ENCODE measurements around the gene SYNDIG1.

Gene SYNDIG1

DNA sequence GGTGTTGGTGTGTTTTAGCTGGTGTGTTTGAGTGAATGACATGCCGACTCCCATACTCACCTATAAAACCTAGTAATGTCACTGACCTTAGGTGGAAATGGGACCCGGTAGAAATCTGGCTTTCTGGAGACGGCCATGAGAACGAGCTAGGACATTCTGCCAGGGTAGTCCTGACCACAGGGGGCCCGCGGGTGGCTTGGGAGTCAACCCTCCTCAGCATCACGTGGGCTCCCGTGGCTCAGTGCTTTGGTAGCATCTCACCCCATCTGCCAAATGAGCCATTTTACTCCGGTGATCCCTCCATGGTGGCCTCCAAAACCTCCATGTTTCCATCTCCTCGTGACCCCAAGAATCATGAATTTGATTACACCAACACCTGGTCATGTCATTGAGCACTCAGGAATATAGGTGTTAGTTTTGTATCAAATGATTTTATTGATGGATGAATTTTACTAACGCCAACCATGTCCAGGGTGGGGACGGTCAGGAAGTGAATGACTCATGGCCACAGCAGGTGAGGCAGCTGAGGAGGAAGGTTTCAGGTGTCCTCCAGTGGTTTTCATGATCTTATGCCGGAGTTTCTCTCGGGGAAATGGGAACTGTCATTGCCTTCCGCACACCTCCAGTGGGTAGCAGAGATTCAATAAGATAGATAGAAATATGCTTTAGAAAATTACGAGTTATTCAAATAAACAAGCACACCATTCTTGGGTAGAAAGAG, 195.0 kb downstream of the SYNDIG1 start:
- no peak for DNase-seq

DNA sequence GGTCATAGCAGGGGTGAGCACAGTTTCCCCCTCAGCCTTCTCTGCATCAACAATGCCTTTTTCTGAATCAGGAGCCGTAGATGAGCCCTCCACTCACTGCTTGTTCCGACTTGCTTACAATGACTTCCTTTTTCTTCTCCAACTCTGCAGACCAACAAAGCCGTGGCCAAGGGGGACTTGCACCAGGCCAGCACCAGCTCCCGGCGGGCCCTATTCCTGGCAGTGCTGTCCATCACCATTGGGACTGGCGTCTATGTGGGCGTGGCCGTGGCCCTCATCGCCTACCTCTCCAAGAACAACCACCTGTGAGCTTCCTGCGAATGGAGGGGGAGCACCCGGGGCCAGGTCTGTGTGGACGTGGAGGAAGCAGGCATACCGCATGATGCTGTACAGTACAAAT, 195.8 kb downstream of the SYNDIG1 start:
- no peak for DNase-seq

DNA sequence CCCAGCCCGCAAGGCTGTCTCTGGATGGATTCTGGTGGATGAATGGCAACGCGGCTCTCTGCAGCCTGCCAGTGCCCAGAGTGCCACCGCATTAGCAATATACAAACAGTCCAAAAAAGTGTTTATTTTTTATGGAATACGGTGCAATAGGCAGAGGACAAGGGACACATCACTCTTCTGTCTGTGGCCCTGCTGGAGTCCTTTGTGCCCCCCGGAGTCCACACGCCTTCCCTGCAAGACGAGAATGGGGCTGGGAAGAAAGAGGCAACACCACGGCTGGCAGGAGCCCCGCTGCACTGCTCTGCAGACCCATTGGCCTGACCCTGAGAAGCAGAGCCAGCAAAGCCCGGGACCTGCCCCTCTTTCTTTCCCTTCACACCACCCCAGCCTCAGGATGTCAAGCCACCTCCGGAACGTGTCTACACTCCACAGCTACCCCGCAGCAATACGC, 196.3 kb downstream of the SYNDIG1 start:
- DNase-seq: no peak

DNA sequence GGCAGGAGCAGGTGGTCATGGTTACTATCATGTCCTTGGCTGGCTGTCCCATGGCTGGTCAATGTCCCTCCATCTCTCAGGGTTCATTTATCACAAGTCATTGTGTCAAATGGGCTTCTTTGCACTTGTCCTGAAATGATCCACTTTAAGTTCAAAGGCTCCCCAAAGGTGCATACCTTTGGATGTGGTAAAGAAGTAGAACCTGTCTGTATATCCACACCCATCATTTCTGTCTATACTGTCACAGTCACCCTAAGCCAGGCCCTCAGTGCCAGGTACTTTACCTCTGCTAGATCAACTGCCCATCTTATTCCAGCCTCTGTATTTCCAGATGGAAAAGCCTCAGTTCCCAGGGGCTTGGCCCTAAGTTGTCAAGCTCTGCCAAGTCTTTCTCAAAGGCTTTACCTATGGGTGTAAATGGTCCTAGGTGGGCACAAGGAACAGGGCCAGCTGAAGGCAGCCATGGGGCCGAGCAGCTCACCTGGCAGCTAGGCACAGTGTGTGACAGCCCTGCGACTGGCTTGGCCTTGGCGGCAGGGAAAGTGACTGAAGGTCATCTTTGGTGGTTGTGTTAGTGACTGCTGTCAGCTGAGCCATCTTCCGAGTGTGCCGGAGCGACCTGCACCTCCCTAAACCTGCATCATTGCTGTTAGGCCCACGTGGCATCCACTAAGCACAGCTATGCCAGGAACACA, 198.4 kb downstream of the SYNDIG1 start:
- no peak for DNase-seq

DNA sequence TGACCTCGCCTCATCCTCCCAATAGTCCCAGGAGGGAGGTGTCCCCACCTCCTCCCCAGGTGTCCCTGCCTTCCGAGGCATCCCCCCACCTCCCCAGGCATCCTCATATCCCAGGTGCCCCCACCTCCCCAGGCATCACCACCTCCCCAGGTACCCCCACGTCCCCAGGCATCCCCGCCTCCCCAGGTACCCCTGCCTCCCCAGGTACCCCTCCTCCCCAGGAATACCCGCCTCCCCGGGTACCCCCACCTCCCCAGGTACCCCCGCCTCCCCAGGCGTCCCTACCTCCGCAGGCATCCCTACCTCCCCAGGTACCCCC, 198.9 kb downstream of the SYNDIG1 start:
- no peak for DNase-seq

DNA sequence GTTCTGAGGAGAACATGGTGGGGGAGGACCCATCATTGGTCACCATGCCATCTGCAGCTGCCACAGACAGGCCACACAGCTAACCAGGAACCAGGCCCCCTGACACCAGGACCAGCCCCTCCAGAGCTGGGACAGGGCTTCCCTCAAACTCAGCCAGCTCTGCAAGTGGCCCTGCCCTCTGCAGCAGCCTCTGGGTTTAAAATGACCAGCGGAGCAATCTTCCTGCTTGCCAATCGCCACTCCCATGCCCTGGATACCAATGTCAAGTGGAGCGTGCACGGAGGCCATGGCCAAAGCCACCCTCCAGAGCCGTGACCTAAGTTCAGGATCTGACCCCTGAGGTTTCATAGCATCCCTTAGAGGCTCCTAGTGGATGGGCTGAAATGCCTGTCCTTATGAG, 199.4 kb downstream of the SYNDIG1 start:
- DNase-seq: no peak

DNA sequence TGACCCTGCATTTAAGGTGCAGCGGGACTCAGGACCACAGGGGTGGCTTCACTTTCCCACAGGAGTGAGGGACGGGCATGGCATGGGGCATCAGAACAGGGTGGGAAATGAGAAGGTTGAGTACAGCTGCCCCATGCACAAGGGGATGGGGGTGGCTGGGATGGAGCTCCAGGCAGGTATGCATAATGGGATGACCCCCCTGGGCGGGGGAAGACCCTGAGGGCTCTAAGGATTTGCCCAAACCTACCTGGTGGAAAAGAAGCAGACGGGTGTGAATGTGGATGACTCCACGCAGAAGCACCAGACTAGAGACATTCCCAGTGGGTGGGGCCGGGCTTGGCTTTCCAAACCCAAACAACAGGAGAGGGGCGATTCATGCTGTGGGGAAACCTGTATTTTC, 200.3 kb downstream of the SYNDIG1 start:
- no peak for DNase-seq

DNA sequence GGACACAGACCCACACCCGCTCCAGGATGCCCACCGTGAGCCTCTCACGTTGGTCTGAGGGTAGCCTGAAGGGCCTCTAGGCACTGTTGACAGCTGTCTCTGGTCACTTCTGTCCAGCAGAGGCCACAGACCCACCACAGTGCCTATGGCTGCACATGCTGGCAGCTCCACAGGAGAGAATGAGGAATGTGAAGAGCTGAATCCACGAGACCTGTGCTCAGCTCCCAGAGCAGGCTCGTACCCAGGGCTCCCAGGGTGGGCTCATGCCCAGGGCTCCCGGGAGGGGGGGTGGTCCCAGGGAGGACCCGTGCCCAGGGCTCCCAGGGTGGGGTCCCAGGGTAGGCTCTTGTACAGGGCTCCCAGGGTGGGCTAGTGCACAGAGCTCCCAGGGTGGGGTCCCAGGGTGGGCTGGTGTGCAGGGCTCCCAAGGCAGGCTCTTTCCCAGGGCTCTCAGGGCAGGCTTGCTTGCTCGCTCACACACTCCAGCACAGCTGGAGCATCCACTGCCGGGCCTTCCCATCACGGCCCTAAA, 201.0 kb downstream of the SYNDIG1 start:
- no peak for DNase-seq

DNA sequence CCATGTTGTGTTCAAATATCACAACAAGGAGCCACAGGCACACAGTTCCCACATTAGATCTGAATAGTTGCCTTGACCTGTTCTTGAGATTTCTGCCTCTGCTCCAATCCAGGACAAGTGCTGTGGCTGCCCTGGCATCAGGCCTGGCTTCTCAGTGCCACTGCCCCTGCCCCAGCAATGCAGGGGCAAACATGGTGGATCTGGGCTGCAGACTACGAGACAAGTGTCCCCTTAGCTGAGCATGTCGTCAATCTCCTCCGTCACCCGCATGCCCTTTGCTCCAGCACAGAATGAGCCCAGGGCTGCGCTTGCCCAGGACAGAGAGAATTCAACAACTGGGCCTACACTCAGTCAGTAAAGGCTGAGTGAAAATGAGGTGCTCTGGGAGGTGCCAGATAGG, 201.6 kb downstream of the SYNDIG1 start:
- DNase-seq: no peak

DNA sequence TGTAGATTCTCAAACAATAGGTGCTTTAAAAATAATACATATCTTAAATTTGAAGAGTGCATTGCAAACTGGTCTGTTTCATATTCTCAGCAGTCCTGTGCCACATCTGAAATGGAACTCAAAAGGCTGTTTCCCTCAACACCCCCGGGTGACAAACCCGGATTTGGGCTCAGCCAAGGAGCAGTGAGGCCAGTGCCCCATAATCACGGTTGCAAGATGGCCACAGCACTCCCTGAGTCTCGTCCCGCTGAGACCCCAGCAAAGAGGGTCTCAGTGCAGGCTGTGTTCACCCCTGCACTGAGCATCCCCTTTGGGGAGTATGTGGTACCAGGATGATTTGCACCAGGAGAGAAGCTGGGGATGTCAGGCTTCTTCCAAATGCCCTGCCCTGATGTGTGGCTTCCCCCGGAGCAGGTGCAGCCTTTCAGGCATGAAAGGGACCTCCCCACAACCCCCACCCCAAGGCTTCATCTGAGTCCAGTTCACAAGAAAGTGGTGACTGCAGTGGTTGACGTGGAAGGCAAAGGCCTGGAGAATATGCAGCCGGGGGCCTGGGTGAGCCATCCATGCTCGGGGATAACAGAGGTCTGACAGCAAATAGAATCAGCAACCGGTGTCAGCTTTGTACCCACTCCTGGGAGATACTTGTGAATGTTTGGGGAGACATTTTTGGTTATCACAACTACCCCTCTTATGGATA, 202.9 kb downstream of the SYNDIG1 start:
- DNase-seq: no peak

DNA sequence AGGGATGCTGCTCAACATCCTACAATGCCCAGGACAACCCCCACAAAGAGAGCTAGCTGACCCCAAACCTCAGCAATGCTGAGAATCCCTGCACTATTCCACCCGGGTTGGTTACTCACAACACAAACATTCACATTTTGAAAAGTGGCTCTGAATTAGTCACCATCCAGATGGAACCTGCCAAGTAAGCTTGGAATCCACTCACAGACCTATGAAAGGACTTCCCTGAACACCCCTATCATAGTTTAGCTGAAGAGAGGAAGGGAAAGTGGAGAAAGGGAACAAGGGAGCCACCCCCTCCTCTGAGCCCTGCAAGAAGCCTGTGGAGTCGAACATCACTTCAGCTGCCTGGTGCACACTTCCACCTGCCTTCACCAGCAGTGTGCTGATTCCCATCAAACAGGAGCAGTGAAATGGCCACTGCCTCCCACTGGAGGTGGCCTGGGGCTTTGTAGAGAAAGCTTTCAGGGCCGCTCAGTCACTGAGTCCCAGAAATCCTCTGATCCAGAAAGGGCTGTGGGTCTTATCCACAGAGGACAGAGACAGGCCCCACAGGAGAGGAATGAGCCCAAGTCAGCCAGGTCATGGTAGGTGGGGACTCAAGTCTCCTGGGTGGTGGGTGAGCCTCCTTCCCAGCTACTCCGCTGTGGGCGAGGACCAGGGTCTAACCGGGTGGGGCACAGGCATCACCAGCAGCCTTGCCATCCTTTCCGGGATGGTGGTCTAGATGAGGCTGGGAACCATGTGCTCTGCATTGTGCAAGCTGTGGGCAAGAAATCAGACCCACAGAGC, 203.7 kb downstream of the SYNDIG1 start:
- DNase-seq: no peak

DNA sequence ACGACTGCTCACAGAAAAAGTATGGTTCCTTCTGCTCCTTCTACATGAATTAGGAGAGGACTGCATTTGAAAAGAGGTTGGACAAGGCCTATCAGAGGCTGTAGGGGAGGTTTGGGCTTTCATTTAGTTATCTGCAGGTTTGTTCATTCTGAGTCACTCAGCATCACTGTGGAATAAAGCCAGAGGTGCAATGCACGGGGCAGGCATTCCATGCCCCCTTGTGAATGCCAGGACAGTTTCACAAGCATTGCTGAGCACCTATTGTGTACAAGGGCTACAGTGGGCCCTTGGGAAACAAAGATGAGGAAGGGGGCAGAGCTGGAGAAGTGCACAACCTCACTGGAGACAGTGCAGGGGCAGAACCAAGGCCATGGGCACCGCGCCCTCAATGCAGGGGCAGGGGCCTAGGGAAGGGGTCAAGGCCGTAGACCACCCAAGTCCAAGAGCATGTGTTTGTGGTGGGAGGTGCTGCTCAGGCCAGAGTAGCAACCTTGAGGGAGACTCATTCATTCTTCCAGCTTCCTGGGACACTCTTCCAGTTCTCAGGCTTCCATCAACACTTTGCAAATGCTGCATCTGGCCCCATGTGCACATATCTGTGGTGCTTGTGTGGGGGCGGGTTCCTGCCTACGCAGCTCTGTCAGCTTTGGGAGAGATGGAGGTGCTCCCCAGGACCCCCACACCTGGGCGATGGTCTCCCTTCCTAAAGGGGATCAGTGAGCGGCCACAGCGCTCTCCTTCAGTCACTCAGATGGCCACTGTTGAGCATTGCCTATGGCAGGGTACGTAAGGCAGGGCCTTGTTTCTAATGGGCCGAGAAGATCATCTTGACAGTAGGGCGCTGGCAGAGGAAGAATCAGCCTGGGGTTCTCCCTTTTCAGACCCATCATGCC, 204.5 kb downstream of the SYNDIG1 start:
- no peak for DNase-seq

DNA sequence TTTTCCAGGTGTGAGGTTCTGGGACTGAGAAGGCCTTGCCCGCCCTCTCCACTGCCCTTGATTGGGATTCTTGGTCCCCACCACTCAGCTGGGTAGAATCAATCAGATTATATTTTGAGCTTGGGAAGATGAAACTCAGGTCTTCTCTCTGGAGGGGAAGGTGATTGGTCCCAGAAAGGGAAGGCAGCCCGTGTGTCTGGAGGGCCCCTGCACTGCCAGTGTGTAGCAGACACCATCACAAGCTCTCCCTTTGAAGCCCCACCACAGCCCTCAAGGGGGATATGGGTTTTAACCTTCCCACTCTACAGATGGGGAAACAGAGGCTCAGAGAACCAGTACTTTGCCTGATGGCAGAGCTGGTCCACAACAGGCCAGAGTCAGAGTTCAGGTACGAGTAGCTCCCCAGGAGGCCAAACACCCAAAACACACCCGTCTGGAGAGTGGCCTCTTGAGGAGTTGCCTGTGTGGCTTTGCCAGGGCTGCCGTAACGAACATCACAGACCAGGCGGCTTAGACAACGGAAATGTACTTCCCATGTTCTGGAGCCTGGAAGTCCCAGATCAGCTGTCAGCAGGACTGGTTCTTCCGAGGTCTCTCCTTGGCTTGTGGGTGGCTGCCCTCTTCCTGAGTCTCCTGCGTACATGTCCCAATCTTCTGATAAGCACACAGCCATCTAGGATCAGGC, 205.6 kb downstream of the SYNDIG1 start:
- DNase-seq: no peak

DNA sequence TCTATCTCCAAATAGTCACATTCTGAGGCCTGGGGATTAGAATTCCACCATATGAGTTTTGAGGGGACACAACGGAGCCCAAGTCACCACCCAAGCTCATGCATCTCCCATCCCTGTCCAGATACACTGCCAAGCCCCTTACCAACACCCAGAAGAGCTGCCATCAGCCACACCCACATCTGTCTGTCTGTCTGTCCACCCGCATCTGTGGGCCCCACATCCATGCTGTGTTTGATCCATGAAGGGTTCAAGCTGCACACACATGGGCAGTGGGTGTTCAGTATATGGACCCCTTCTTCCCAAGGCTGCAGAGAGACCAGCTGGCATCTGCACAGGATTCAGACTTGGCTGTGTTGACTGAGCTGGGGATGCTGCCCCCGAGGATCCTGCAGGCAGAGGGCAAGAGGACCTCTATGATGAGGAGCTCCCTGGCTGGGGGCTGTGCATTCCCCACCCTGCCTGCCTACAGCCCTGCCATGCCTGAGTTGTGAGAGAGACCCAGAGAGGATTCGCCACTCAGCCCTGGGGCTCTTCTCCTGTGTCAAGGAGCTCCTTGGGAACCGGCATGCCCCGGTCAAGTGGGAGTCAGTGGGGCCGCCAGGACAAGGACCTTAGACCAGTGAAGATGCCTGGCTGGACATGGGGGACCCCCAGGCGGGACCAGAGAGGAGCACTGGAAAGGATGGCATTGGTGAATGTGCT, 206.4 kb downstream of the SYNDIG1 start:
- no peak for DNase-seq

DNA sequence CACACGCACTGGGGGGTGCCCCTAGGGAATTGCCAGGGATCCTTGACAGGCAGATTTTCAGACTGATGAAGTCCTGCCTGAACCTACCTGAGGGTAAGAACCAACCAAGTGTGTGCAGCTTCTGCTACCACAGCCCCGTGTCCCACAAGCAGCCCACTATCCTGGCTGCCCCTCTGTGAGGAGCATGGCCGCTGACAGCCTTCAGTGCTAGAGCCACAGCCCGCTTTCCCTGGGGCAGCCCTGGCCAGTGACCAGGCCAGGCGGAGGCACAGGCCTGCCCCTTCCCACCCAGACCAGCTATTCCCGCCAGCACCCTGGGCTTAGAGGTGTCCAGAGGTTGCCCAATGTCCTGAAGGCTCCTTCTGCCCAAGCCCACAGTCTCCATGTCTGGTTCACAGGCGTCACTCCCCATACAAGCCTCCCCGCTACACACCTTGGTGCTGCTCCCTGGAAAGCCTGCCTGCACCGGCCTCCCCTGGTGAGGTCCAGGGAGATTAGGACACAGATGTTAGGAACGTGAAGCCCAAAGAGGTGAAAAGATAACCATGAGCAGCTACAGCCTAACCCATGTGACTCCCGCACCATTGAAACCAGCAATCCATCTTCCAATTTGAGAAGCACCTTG, 207.0 kb downstream of the SYNDIG1 start:
- no peak for DNase-seq

DNA sequence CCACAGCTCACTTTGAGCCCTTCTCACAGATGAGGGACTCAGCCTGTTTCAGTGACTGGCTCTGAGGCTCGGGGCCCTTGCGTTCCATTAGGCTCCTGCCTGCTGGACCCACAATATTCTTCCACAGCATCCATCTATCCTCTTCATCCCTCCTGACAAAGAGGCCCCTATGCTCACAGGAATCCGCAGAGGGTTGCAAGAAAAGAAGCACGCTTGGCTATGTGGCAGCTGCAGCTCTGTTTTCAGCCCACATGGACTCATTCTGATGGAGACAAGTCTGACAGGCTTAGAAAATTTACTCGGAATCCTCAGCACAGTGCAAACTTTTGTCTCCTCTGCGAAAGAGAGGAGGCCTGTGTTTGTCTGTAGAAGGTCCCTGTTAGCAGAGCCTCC, 207.5 kb downstream of the SYNDIG1 start:
- DNase-seq: no peak

DNA sequence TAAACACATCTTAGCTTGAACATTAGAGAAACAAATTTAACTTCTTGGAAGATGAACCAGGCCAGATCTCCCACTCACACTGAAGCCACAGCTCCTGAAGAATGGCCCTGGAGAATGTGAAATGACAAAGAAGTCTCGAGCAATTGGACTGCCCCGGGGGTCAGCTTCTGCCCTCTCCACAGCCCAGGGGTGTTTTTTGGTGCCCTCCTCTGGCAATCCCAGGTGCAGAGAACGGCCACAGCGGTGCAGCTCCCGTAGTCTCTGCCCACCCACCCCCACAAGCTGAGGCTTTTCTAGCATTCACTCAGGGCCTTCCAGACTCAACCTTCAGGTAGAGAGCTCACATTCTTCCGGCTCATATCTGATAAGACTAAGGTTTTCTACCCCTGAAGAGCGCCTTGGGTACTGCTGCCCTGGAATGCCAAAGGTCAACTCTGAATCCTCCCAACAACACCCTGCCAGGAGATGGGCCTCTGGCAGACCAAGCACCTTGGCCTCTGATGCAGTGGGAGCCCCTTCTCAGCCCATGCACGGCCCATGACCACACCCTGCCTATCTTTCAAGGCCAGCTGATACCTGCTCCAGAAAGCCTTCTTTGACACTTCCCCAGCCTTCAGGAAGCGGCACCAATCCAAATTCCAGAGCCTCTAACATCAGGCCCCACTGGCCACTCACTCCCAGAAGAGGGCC, 208.3 kb downstream of the SYNDIG1 start:
- no peak for DNase-seq

DNA sequence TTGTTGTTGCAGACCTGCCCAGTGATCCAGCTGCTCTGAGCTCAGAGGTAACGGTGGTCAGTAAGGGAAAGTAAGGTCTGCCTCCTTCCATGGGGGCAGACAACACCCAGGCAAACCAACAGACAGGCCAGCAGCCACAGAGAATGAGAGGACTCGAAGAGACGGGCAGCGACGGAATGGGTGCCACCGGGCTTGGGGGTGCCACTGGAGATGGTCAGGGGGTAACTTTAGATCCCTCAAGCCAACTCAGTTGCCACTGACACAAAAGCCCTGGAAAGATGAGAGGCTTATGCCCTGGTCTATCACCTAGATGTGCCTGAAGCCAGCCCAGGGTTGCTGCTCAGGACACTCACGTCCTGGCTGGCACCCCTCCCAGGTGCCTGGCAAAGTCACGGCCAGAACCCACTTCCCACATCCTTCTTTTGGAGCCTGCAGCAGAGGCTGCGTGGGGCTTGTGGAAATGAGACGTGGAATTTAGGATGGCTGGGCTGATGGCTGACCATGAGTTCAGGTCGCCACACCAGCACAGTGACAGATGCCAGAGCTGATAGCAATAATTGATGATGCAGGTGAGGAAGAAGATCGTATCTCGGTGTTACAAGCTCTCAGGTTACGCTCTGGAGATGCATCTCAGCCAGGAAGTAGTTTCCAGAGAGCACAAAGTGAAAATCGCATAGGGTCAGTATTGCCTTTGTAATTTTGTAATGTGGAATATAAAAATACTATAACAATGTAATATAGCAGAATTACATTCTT, 209.1 kb downstream of the SYNDIG1 start:
- DNase-seq: no peak

Measured in activated CD4-positive, alpha-beta T cell treated with anti-CD3 and anti-CD28 coated beads for 48 hours (primary cell).